WTC11 (cell line): ENCODE results near the gene RHBDD1. TPM values are rescaled to one million over a fixed set of nuclear protein-coding genes. Genes with fewer than 3 reads are reported as not detected.

Source experiments
- ESRRA ChIP-seq: sonication (generic); formaldehyde crosslinking; IDR thresholded peaks from 2 replicates; pipeline ENCODE4 v1.8.1; 2022; ENCODE audit warnings: mild to moderate bottlenecking, missing genetic modification reagents, borderline replicate concordance
- GRHL2 ChIP-seq: fragments of 250-450 bp; sonication (Bioruptor Pico); IDR thresholded peaks from 2 replicates; pipeline ENCODE4 v1.8.0; 2022; ENCODE audit warnings: mild to moderate bottlenecking, moderate library complexity; ENCODE audit not compliant: insufficient replicate concordance, severe bottlenecking
- RORB ChIP-seq: fragments of 250-450 bp; sonication (Bioruptor Pico); IDR thresholded peaks from 2 replicates; pipeline ENCODE4 v1.9.0; 2021; ENCODE audit warnings: mild to moderate bottlenecking
- total RNA-seq: library from RNA; stranded (reverse); gene quantifications from 3 replicates; pipeline ENCODE4 v1.2.3, GENCODE V29; 2021
- TF ChIP-seq, protein P1 (sequence below): sonication (generic); formaldehyde crosslinking; IDR thresholded peaks from 2 replicates; pipeline ENCODE4 v1.8.0; 2023; ENCODE audit warnings: missing genetic modification reagents, mild to moderate bottlenecking, borderline replicate concordance
- TF ChIP-seq, protein P2 (sequence below): sonication (generic); formaldehyde crosslinking; IDR thresholded peaks from 2 replicates; pipeline ENCODE4 v1.8.0; 2023; ENCODE audit warnings: missing genetic modification reagents
- TF ChIP-seq, protein P3 (sequence below): sonication (generic); formaldehyde crosslinking; conservative IDR thresholded peaks from 2 replicates; pipeline ENCODE4 v1.8.1; 2022; ENCODE audit warnings: mild to moderate bottlenecking, missing genetic modification reagents

Gene RHBDD1
- total RNA-seq, 1 experiment from 2014 or later: 25.7 TPM

DNA sequence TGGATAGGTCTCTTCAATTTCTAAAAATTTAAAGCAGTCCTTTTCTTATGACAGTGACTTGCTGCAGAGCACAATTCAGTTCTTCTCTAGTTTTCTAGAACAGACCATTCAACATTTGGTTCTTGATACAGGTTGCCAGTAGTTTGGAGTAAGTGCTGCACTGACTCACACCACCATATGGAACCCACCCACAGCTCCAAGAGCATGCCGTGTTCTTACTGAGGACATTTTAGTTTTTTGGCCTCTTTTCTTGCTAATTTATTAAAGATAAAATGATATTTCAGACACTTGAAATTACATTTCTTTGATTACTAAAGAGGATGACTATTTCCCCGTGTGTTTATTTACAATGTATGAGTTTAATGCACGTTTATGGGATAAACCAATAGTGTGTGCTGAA lies 208.1 kb downstream of the RHBDD1 start (continued):
- TF ChIP-seq, protein P1, sequence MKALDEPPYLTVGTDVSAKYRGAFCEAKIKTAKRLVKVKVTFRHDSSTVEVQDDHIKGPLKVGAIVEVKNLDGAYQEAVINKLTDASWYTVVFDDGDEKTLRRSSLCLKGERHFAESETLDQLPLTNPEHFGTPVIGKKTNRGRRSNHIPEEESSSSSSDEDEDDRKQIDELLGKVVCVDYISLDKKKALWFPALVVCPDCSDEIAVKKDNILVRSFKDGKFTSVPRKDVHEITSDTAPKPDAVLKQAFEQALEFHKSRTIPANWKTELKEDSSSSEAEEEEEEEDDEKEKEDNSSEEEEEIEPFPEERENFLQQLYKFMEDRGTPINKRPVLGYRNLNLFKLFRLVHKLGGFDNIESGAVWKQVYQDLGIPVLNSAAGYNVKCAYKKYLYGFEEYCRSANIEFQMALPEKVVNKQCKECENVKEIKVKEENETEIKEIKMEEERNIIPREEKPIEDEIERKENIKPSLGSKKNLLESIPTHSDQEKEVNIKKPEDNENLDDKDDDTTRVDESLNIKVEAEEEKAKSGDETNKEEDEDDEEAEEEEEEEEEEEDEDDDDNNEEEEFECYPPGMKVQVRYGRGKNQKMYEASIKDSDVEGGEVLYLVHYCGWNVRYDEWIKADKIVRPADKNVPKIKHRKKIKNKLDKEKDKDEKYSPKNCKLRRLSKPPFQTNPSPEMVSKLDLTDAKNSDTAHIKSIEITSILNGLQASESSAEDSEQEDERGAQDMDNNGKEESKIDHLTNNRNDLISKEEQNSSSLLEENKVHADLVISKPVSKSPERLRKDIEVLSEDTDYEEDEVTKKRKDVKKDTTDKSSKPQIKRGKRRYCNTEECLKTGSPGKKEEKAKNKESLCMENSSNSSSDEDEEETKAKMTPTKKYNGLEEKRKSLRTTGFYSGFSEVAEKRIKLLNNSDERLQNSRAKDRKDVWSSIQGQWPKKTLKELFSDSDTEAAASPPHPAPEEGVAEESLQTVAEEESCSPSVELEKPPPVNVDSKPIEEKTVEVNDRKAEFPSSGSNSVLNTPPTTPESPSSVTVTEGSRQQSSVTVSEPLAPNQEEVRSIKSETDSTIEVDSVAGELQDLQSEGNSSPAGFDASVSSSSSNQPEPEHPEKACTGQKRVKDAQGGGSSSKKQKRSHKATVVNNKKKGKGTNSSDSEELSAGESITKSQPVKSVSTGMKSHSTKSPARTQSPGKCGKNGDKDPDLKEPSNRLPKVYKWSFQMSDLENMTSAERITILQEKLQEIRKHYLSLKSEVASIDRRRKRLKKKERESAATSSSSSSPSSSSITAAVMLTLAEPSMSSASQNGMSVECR (CRISPR knock-in tag): no peak
- TF ChIP-seq ESRRA (CRISPR knock-in tag): no peak
- TF ChIP-seq, protein P2, sequence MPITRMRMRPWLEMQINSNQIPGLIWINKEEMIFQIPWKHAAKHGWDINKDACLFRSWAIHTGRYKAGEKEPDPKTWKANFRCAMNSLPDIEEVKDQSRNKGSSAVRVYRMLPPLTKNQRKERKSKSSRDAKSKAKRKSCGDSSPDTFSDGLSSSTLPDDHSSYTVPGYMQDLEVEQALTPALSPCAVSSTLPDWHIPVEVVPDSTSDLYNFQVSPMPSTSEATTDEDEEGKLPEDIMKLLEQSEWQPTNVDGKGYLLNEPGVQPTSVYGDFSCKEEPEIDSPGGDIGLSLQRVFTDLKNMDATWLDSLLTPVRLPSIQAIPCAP (CRISPR knock-in tag): no peak
- TF ChIP-seq, protein P3, sequence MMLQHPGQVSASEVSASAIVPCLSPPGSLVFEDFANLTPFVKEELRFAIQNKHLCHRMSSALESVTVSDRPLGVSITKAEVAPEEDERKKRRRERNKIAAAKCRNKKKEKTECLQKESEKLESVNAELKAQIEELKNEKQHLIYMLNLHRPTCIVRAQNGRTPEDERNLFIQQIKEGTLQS (CRISPR knock-in tag): no peak
- no peak for TF ChIP-seq GRHL2 (CRISPR knock-in tag)
- TF ChIP-seq RORB: no peak

Other genes starting within 250 kb of the RHBDD1 start
- 18.2 to 22.9 TPM (median 18.6 TPM) in 3 replicates for gene IRS1, start 36.2 kb upstream of the RHBDD1 start, total RNA-seq